ENCODE results near the gene CFAP77.

CFAP77 gene

GRCh38 chr9:132606066-132606465 lies 196.1 kb downstream of the CFAP77 start:
- no peaks in the 10 kb centered on the region for H3K9me3 Mint-ChIP-seq
- peaks cover 21% of the 10 kb centered on the region for H3K36me3 Mint-ChIP-seq (ENCODE audit: low read depth)
- DNase-seq (ENCODE audit: low spot score): no peak
- no peak overlapping the region for H3K4me3 Mint-ChIP-seq
- no peak overlapping the region for H3K27ac Mint-ChIP-seq
- peaks cover 5% of the 10 kb centered on the region for H3K4me1 Mint-ChIP-seq (ENCODE audit: low read depth)
- H3K27me3 Mint-ChIP-seq (ENCODE audit: low read depth): no peaks in the 10 kb centered on the region

GRCh38 chr9:132609184-132609583 lies 199.2 kb downstream of the CFAP77 start:
- peaks cover 21% of the 10 kb centered on the region for H3K36me3 Mint-ChIP-seq (ENCODE audit: low read depth)
- DNase-seq (ENCODE audit: low spot score): no peak
- no peaks in the 10 kb centered on the region for H3K9me3 Mint-ChIP-seq
- H3K4me1 Mint-ChIP-seq (ENCODE audit: low read depth): no peaks in the 10 kb centered on the region
- H3K27me3 Mint-ChIP-seq (ENCODE audit: low read depth): no peaks in the 10 kb centered on the region
- no peak overlapping the region for H3K4me3 Mint-ChIP-seq
- no peak overlapping the region for H3K27ac Mint-ChIP-seq

- Mint-ChIP-seq H3K36me3 (ENCODE audit: low read depth) (peaks cover 25% of the 10 kb centered on the region), H3K4me1 (ENCODE audit: low read depth) (no peaks in the 10 kb centered on the region), H3K9me3 (no peaks in the 10 kb centered on the region), H3K4me3 (no peak overlapping the region), H3K27me3 (ENCODE audit: low read depth) (no peaks in the 10 kb centered on the region), H3K27ac (no peak overlapping the region)
- peak; percentile 10 for DNase-seq (ENCODE audit: low spot score)
These were observed 199.8 kb downstream of the CFAP77 start for GRCh38 chr9:132609829-132610228.

- peaks cover 23% of the 10 kb centered on the region for H3K36me3 Mint-ChIP-seq (ENCODE audit: low read depth)
- no peak overlapping the region for H3K4me3 Mint-ChIP-seq
- no peak for DNase-seq (ENCODE audit: low spot score)
- H3K9me3 Mint-ChIP-seq: no peaks in the 10 kb centered on the region
- no peaks in the 10 kb centered on the region for H3K27me3 Mint-ChIP-seq (ENCODE audit: low read depth)
- no peaks in the 10 kb centered on the region for H3K4me1 Mint-ChIP-seq (ENCODE audit: low read depth)
- H3K27ac Mint-ChIP-seq: no peak overlapping the region
These were observed 200.7 kb downstream of the CFAP77 start for GRCh38 chr9:132610661-132611060.

- Mint-ChIP-seq H3K36me3 (ENCODE audit: low read depth) (peaks cover 30% of the 10 kb centered on the region), H3K9me3 (no peaks in the 10 kb centered on the region), H3K4me3 (no peak overlapping the region), H3K27me3 (ENCODE audit: low read depth) (no peaks in the 10 kb centered on the region), H3K4me1 (ENCODE audit: low read depth) (peaks cover 8% of the 10 kb centered on the region), H3K27ac (no peak overlapping the region)
- DNase-seq (ENCODE audit: low spot score): no peak
These were observed 204.3 kb downstream of the CFAP77 start for GRCh38 chr9:132614324-132614723.

- Mint-ChIP-seq H3K27ac (no peak overlapping the region), H3K4me1 (ENCODE audit: low read depth) (peaks cover 8% of the 10 kb centered on the region), H3K4me3 (no peak overlapping the region), H3K27me3 (ENCODE audit: low read depth) (no peaks in the 10 kb centered on the region), H3K9me3 (no peaks in the 10 kb centered on the region), H3K36me3 (ENCODE audit: low read depth) (peaks cover 22% of the 10 kb centered on the region)
- no peak for DNase-seq (ENCODE audit: low spot score)
These were observed 205.8 kb downstream of the CFAP77 start for GRCh38 chr9:132615774-132616173.

GRCh38 chr9:132616725-132617124 lies 206.7 kb downstream of the CFAP77 start:
- Mint-ChIP-seq H3K27me3 (ENCODE audit: low read depth) (no peaks in the 10 kb centered on the region), H3K36me3 (ENCODE audit: low read depth) (peaks cover 19% of the 10 kb centered on the region), H3K27ac (no peak overlapping the region), H3K4me1 (ENCODE audit: low read depth) (peaks cover 8% of the 10 kb centered on the region), H3K4me3 (no peak overlapping the region), H3K9me3 (no peaks in the 10 kb centered on the region)
- no peak for DNase-seq (ENCODE audit: low spot score)

GRCh38 chr9:132622159-132622558 lies 212.1 kb downstream of the CFAP77 start:
- Mint-ChIP-seq H3K9me3 (no peaks in the 10 kb centered on the region), H3K27ac (no peak overlapping the region), H3K27me3 (ENCODE audit: low read depth) (no peaks in the 10 kb centered on the region), H3K4me1 (ENCODE audit: low read depth) (no peaks in the 10 kb centered on the region), H3K4me3 (no peak overlapping the region), H3K36me3 (ENCODE audit: low read depth) (peaks cover 17% of the 10 kb centered on the region)
- no peak for DNase-seq (ENCODE audit: low spot score)

Data from T-helper 2 cell treated with Interferon-gamma antibody and Interleukin-4, amounts not matched to agents 5 μg/mL and 100 μg/mL, for 36 hours (primary cell).